ENCODE results near the gene FANCG.

The FANCG gene

DNA sequence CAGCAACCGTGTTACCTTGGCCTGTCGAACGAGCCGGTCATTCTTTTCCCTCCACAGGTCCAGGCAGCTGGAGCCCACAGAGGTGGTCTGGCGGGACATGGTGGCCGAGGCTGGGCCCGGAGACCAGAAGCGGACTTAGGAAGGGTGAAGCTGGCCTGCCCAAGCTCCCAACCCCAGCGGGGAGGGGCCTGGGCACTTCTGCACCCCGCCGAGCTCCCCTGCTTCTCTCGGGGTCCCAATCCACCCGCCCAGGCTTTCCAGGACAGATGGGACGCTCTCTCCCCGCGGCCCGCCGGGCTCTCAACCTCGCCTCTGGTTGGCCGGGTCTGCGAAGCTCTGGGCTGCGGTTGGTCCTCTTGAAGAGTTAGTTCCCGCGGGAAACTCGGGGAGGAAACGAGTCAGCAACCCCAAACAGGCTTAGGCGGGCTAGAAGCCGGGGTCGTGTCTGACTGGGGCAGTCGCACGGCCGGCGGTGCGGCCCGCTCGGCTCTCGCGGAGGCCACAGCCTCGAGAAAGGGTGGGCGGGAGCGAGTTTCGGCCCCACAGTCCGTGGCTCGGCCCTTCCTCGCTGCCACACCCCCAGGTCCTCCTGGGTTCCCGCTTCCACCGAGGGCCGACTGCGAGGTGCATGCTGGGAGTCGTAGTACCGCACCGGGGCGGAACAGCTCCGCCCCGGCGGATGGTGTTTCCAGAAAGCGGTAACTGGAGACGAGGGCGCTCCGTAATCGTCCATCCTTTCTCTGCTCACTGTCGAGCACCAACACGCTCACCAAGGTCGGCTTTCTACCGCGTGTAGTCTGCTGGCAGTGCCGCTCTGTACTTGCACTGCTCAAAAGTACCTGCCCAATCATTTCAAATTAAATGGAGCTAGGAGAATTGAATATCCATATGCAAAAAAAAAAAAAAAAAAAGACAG is at the start of gene FANCG:
TSS of gene FANCG (minus strand) at position 517 of the 916 bp plus-strand sequence. CDS start at position 99, 418 bp downstream.
- Mint-ChIP-seq H3K27ac (peak within 1 kb of the TSS; percentile 89), H3K9me3 (no peaks in the 10 kb centered on the region), H3K27me3 (no peaks in the 10 kb centered on the region), H3K4me1 (ENCODE audit: low read depth) (peaks cover 26% of the 10 kb centered on the region), H3K4me3 (peak within 1 kb of the TSS; percentile 92), H3K36me3 (ENCODE audit: low read depth) (peaks cover 22% of the 10 kb centered on the region)
- intact Hi-C loops (cut with micrococcal nuclease) = loop anchor here (2.0 kb wide), 1 partner anchor 17 kb away; the partner anchor contains the start of gene PIGO

DNA sequence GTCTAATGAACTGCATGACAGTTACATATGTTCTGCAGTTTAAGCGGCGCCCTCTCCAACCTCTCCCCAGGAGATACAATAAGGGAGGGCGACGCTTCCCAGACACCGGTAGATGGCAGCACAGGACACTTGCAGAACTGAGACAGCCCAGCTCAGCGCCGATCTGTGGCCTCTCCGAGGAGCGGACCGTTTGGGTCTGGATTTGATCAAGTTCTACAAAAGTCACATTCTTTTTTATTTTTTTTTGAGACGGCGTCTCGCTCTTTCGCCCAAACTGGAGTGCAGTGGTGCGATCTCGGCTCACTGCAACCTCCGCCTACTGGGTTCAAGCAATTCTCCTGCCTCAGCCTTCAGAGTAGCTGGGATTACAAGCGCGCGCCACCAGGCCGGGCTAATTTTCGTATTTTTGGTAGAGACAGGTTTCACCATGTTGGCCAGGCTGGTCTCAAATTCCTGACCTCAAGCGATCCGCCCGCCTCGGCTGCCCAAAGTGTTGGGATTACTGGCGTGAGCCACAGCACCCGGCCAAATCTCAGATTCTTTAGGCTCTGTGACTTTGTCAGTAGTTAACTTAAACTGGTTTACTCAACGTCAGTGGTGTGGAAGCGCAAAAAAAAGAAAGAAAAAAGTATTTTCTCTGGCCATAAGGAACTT is 37.3 kb upstream of the FANCG start:
- peak overlapping the region; percentile 88 for H3K27ac Mint-ChIP-seq
- peaks cover 38% of the 10 kb centered on the region for H3K4me1 Mint-ChIP-seq (ENCODE audit: low read depth)
- no peaks in the 10 kb centered on the region for H3K9me3 Mint-ChIP-seq
- H3K27me3 Mint-ChIP-seq = no peaks in the 10 kb centered on the region
- H3K4me3 Mint-ChIP-seq = peak overlapping the region; percentile 92
- intact Hi-C loops (cut with micrococcal nuclease) = loop anchor here (1.0 to 2.0 kb wide), 5 partner anchors 14 to 436 kb away; partner anchors contain the start of gene STOML2
- peaks cover 27% of the 10 kb centered on the region for H3K36me3 Mint-ChIP-seq (ENCODE audit: low read depth)

DNA sequence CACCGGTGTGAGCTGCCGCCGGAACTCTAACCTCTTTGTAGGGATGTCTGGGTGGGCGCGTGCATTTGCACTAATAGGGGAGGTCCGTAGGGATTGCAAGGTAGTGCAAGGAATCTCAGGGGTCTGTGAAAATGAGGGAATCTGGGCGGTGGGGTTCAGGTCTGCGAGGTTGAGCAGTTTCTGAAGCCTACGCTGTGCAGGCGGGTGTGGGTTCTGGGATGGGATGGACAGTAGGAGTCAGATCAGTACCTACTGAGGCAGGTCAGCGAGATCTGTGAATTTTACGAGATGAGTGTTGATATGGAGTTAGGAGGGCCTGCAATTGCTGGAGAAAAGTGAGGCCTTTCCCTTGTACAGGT is 36.8 kb upstream of the FANCG start:
- Mint-ChIP-seq H3K27me3 (no peaks in the 10 kb centered on the region), H3K27ac (peak overlapping the region; percentile 88), H3K9me3 (no peaks in the 10 kb centered on the region), H3K4me3 (peak overlapping the region; percentile 92), H3K36me3 (ENCODE audit: low read depth) (peaks cover 30% of the 10 kb centered on the region), H3K4me1 (ENCODE audit: low read depth) (peaks cover 43% of the 10 kb centered on the region)
- intact Hi-C loops (cut with micrococcal nuclease) = loop anchor here (1.0 to 2.0 kb wide), 4 partner anchors 13 to 436 kb away; partner anchors contain the start of gene STOML2

DNA sequence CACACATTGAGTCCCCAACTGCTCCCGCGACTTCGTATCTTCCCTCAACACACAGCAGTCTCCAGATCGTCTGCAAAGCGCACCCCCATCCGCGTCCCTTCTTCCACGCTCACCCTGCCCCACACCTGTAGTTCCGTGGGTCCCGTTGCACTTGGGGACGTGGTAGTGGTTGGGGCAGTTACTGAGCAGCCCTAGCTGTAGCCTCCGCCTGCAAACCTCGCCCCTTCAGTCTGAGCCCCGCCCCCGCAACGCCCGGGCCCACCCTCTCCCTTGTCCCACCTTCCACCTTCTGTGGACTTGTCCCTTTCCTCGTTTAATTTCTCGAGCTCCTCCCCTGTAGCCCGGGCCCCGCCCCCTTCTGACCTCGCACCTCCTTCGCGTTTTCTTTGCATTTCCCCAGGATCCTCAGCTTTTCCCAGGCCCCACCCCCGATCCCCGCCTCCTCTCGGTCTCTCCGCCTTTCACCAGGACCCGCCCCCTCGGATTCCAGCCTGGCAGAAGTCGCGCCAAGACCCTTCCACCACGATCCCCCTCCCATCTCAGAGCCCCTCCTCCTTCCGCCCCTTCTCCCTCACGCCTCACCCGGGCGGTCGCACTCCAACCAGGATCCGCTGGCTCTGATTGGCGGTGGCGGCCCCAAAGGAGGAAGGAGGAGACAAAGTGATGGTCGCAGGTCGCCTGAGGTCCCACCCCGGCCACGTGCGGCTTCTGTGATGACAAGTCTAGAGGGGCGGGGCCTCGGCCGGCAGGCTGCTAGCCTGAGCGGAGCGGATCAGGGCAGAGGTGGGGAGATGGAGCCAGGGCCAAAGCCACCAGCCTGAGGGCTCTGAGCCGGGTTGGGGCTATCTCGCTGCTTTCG is 36.2 kb upstream of the FANCG start, which contains the start of gene ATOSB:
TSS of gene ATOSB (minus strand) at position 183 of the 859 bp plus-strand sequence. CDS start 7,588 bp downstream, outside the sequence.
- H3K27ac Mint-ChIP-seq = peak within 1 kb of the TSS; percentile 88
- H3K4me1 Mint-ChIP-seq (ENCODE audit: low read depth) = peaks cover 48% of the 10 kb centered on the region
- peaks cover 34% of the 10 kb centered on the region for H3K36me3 Mint-ChIP-seq (ENCODE audit: low read depth)
- no peaks in the 10 kb centered on the region for H3K27me3 Mint-ChIP-seq
- intact Hi-C loops (cut with micrococcal nuclease) = loop anchor here (1.0 to 2.0 kb wide), 4 partner anchors 13 to 437 kb away; partner anchors contain the start of gene STOML2
- H3K4me3 Mint-ChIP-seq = peak within 1 kb of the TSS; percentile 92
- no peaks in the 10 kb centered on the region for H3K9me3 Mint-ChIP-seq

DNA sequence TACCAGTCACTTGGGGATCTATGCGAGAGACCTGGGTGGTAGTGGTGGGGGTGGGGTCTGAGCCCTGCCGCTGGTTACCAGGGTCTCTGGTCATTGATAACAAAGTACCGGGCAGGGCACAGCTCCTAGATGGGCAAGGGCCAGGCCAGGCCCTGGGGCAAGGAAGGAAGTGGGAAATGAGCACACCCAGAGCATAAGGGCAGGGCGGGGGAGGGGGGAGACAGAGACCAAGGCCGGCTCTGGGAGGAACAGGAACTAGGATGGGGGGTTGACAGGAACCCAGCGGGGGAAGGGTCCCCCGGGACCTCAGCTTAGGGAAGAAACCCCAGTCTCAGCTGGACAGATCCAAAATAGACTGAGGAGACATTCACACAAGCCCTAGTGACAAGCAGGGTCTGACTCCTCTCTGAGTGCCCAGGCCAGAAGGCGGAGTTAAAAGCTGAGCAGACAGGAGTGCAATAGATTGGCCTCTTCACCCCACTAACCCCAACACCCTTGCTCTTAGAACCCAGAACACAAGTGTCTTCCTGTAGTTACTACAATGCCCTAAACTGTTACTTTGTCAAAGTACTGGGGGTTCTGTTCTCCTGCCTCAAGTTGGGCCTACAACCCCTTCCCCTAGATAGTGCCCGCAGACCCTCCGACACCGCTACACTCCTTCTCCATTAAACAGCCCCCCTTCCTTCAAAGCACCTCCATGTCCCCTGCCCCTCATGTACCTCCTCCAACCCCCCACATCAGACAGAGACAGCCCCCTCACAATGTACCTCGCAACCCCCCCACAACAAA is 35.3 kb upstream of the FANCG start:
- Mint-ChIP-seq H3K36me3 (ENCODE audit: low read depth) (peaks cover 42% of the 10 kb centered on the region), H3K27me3 (no peaks in the 10 kb centered on the region), H3K9me3 (no peaks in the 10 kb centered on the region), H3K4me3 (peak overlapping the region; percentile 92), H3K4me1 (ENCODE audit: low read depth) (peaks cover 56% of the 10 kb centered on the region), H3K27ac (peak overlapping the region; percentile 88)
- intact Hi-C loops (cut with micrococcal nuclease) = no loop called here

DNA sequence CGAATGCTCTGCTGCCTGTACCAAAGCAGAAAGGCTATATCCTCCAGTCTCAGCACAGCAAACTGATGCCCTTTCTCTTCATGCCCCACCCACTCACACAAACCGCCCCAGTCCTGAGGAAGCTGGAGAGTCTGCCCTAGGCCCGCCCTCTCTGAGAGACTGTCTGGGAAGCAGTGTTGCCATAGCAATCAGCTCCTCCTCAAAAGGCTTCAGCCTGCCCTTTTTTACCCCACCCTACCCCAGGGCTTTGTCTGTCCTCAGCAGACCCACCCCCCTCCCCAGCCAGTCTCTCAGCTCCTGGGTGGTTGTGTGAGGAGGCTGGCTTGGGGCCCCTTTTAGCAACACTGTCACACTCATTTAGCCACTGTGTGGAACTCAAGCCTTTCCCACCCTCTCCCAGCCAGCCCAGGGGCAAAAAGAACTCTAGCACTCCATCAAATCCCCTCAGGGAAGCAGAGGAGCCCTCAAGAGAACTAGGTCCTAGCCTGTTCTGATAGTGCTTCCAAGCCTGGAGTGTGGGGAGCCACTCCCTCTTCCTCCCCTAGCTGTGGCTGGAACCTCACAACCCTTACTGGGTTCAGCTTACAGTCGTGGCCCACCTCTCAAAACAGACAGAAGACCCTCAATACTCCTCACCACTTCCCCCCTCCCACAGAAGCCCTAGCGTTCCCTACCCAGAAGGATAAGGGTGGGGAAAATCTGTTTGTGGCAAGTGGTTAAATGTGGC is 34.5 kb upstream of the FANCG start:
- intact Hi-C loops (cut with micrococcal nuclease) = no loop called here
- Mint-ChIP-seq H3K4me3 (peak overlapping the region; percentile 92), H3K27ac (peak overlapping the region; percentile 88), H3K4me1 (ENCODE audit: low read depth) (peaks cover 64% of the 10 kb centered on the region), H3K9me3 (no peaks in the 10 kb centered on the region), H3K36me3 (ENCODE audit: low read depth) (peaks cover 49% of the 10 kb centered on the region), H3K27me3 (no peaks in the 10 kb centered on the region)

DNA sequence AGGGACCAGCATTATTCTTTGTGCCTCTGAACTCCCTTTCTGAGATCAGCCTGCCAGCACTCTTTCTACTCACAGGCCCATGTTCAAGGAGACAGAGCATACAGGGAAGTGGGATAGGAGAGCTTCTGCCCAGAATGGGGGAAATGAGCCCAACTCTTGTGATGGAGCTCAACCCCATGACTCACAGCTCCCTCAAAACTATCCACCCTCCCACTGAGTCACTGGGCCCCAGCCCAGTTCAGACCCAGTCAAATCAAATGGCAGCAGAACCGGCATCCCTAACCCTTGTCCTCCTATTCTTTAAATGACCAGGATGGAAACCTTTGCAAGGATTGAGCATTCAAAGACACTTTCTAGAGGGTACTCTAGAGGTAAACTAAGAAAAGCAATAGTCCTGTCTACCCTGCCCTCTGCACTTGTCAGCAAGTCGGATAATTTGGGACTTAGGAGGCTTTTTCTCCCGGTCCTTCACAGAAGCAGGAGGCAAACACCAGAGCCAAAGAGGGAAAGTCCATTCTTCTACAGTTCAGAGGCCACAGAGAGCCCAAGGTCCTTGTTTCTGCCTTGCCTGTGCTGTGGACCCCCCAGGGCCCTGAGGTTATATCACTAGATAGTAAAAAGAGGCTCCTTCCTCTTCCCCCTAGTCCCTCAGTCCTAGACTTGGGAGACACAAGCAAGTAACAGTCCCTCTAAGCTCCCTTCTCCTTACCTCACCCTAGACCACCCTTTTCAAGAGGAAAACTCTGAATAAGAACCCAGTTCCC is 32.7 kb upstream of the FANCG start:
- Mint-ChIP-seq H3K36me3 (ENCODE audit: low read depth) (peaks cover 68% of the 10 kb centered on the region), H3K27ac (peak overlapping the region; percentile 88), H3K9me3 (no peaks in the 10 kb centered on the region), H3K4me3 (peak overlapping the region; percentile 82), H3K4me1 (ENCODE audit: low read depth) (peaks cover 68% of the 10 kb centered on the region), H3K27me3 (no peaks in the 10 kb centered on the region)
- intact Hi-C loops (cut with micrococcal nuclease) = no loop called here

DNA sequence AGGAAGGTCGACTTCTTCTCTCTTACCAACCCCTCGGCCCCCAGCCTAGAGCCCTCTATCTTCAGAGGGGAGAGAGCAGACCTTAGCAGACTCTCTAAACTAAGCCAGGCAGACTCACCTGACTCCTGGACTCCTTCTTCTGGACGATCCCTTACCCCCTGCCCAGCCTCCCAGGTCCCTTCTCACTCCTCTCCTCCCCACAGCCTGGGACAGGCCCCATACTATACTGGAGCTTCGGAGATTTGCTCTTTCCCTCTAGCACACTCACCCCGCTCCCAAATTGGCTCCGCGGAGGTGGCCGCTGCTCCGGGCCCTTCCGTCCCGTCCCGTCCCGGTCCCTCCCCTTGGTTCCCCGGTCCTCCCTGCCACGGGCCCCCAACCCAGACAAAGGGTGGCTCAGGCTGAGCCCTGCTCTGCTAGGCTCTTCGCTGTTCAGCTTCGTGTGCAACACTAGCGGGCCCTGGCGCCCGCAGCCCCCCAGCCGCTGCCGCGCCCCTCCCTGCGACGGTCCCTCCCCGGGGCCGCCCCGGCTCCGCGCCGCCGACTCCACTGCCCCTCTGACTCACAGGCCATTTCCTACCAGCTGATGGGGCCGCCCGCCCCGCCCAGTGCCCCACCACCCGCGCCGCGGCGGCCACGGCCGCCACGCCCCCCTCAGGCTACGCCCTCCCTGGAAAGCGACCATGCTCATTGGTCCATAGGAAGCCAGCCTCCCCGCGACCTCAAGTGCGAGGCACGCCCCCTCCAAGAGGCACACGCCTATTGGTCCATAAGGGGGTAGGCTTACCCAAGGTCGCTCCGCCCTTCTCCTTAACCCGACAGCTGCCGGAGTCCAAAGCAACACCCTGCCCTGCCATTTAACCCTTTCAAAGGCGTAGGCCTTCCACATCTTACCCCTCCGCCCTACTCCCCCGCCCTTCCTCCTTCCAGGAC is 31.5 kb upstream of the FANCG start:
- peak overlapping the region; percentile 82 for H3K4me3 Mint-ChIP-seq
- peaks cover 79% of the 10 kb centered on the region for H3K36me3 Mint-ChIP-seq (ENCODE audit: low read depth)
- intact Hi-C loops (cut with micrococcal nuclease) = loop anchor here (1.0 kb wide), 3 partner anchors 8 to 125 kb away; partner anchors contain the start of genes PIGO and STOML2
- H3K4me1 Mint-ChIP-seq (ENCODE audit: low read depth) = peaks cover 68% of the 10 kb centered on the region
- H3K9me3 Mint-ChIP-seq = no peaks in the 10 kb centered on the region
- H3K27me3 Mint-ChIP-seq = no peaks in the 10 kb centered on the region
- peak overlapping the region; percentile 88 for H3K27ac Mint-ChIP-seq

DNA sequence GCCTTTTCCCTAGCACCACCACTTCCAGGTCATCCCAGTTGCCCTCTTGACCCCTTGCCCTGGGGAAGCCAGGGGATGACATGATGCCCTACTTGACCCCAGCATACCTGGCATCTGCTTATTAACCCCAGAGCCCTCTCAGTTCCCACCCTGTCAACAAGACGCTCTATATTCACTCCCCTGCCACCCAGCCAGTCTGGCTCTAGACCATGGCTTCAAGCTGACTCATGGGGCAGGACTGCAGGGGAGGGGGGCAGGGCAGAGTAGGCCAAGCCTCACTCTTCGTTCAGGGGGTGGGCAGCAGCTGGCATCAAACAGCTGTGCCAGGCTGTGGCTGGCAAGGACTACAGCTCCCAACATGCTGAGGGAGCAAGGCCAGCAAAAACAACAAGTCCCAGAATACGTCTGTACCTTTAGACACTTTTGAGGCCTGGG is 30.6 kb upstream of the FANCG start:
- Mint-ChIP-seq H3K9me3 (no peaks in the 10 kb centered on the region), H3K4me1 (ENCODE audit: low read depth) (peaks cover 75% of the 10 kb centered on the region), H3K27me3 (no peaks in the 10 kb centered on the region), H3K36me3 (ENCODE audit: low read depth) (peaks cover 83% of the 10 kb centered on the region), H3K4me3 (peak overlapping the region; percentile 82), H3K27ac (peak overlapping the region; percentile 88)
- intact Hi-C loops (cut with micrococcal nuclease) = no loop called here

DNA sequence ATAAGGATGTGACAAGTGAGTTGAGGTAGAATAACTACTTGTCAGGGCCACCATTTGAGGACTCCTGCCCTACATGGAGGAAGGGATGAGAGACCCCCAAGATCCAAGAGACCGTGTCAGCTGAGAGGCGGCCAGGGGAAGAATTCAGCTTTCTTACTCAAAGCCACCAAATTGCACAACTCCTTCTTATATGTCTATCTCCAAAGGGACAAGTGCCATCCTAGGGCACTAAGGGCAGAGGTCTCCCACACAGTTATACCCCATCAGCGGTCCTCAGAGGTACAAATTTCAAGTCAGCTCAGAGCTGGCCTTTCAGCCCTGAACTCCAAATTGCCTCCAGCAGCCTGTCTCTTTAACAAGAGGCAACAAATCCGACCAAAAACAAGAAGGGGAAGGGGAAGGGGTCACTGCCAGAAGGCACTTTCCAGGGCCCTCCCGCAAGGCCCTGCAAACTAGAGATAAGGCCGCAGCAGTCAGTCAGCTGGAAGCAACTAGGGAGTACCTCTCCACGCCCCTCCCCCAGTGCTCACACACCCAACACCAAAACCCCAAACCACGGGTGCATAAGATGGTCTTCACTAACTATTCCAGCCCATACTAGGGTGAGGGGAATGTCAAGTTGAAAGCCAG is 29.3 kb upstream of the FANCG start:
- peaks cover 81% of the 10 kb centered on the region for H3K4me1 Mint-ChIP-seq (ENCODE audit: low read depth)
- no peaks in the 10 kb centered on the region for H3K27me3 Mint-ChIP-seq
- intact Hi-C loops (cut with micrococcal nuclease) = no loop called here
- no peaks in the 10 kb centered on the region for H3K9me3 Mint-ChIP-seq
- H3K27ac Mint-ChIP-seq = peak overlapping the region; percentile 88
- H3K4me3 Mint-ChIP-seq = no peak overlapping the region
- peaks cover 84% of the 10 kb centered on the region for H3K36me3 Mint-ChIP-seq (ENCODE audit: low read depth)
